ENCODE measurements around the gene MIPEP. TPM values are rescaled to one million over a fixed set of nuclear protein-coding genes. Genes with fewer than 3 reads are reported as not detected.

MIPEP gene
- total RNA-seq, 1 donor from 2014 or later, result 15.7 TPM

- TF ChIP-seq, protein P1, sequence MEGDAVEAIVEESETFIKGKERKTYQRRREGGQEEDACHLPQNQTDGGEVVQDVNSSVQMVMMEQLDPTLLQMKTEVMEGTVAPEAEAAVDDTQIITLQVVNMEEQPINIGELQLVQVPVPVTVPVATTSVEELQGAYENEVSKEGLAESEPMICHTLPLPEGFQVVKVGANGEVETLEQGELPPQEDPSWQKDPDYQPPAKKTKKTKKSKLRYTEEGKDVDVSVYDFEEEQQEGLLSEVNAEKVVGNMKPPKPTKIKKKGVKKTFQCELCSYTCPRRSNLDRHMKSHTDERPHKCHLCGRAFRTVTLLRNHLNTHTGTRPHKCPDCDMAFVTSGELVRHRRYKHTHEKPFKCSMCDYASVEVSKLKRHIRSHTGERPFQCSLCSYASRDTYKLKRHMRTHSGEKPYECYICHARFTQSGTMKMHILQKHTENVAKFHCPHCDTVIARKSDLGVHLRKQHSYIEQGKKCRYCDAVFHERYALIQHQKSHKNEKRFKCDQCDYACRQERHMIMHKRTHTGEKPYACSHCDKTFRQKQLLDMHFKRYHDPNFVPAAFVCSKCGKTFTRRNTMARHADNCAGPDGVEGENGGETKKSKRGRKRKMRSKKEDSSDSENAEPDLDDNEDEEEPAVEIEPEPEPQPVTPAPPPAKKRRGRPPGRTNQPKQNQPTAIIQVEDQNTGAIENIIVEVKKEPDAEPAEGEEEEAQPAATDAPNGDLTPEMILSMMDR (conservative IDR thresholded peaks at IDR 0.05; ENCODE audit: low read depth, low read length), result no peak
- DNase-seq (ENCODE audit: low read depth), result no peak
Measured at GRCh38 chr13:23770973-23771372, 118.2 kb downstream of the MIPEP start.

GRCh38 chr13:23770428-23770827 lies 118.8 kb downstream of the MIPEP start:
- DNase-seq (ENCODE audit: low read depth), result no peak
- TF ChIP-seq, protein P1 (conservative IDR thresholded peaks at IDR 0.05; ENCODE audit: low read depth, low read length), result no peak
- H3K4me3 ChIP-seq (ENCODE audit: low read depth, low read length), result no peak overlapping the region

More at GRCh38 chr13:23770973-23771372, 118.2 kb downstream of the MIPEP start:
- H3K4me3 ChIP-seq (ENCODE audit: low read depth, low read length), result no peak overlapping the region

DNA sequence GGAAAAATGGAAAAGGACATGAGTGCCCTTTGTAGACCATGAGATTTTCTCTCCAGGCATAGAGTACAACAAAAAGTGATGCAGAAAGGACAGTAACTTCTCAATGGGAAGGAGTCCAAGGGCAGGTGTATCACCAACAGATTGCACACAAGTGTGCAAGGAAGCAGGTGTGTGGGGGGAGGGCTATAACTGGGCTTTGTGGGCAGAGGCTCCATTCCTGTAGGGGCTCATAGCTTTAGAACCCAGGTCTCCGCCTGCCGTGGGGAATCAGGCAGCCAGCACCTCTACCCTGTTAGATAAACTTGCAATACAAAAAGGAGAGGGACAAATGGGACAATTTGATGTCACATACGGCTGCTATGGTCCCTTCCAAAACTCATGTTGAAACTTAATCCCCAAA lies 119.8 kb downstream of the MIPEP start:
- no peak overlapping the region for H3K4me3 ChIP-seq (ENCODE audit: low read depth, low read length)
- no peak for DNase-seq (ENCODE audit: low read depth)
- TF ChIP-seq, protein P1 (conservative IDR thresholded peaks at IDR 0.05; ENCODE audit: low read depth, low read length), result no peak

DNA sequence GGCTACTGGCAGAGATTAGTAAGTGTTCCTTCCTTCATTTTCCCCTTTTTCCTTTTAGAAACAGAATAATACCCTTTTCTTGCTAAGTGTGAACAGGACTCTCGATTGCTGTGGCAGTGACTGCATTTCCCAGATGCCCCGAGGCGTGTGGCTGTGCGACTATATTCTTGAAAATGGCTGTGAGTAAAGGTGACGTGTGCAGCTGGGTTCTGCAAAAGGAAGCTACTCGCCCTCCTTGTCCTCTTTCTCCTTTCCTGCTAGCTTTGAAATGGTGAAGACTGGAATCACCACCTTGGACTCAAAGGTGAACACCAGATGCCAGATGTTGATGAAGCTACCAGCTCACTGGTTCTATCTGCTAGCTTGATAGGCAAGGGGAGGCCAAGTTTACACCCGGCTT lies 121.4 kb downstream of the MIPEP start:
- TF ChIP-seq, protein P1 (conservative IDR thresholded peaks at IDR 0.05; ENCODE audit: low read depth, low read length), result no peak
- no peak for DNase-seq (ENCODE audit: low read depth)
- no peak overlapping the region for H3K4me3 ChIP-seq (ENCODE audit: low read depth, low read length)

DNA sequence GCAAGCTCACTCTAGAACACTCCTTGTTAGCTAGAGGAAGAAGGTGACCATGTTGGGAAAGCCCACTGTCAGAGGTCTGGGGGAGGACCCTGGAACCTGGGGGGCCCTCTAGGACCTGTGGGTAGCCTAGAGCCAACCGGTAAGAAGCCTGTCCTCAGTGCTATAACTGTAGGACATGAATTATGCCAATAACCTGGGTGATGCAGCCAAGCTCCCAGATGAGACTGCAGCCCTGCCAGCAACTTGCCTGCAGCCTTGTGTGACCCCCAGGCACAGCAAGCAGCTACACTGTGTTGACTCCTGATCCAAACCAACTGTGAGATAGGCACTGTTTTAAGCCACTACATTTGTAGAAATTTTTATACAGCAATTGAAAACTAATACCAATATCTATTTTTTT lies 122.3 kb downstream of the MIPEP start:
- DNase-seq (ENCODE audit: low read depth), result no peak
- TF ChIP-seq, protein P1 (conservative IDR thresholded peaks at IDR 0.05; ENCODE audit: low read depth, low read length), result no peak
- H3K4me3 ChIP-seq (ENCODE audit: low read depth, low read length), result no peak overlapping the region

- TF ChIP-seq, protein P1 (conservative IDR thresholded peaks at IDR 0.05; ENCODE audit: low read depth, low read length), result no peak
- no peak for DNase-seq (ENCODE audit: low read depth)
Measured at GRCh38 chr13:23766283-23766682, 122.9 kb downstream of the MIPEP start.

DNA sequence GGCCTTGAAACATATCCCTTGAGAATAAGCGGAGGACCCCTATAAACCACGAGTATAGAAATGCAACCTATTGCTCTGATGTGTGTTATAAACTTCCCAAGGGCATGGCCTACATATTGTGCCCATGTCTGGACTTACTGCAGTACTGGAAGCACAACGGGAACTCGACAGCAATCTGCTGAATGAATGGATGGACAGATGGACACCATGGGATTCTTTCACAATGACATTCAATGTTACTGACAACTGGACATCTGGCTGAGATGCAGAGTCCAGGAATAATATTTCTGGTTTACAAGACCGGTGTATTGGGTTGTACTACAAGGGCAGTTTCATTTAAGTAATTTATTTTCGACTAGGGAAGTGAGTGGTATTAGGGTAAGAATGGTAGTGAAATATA lies 123.7 kb downstream of the MIPEP start:
- no peak for DNase-seq (ENCODE audit: low read depth)
- no peak overlapping the region for H3K4me3 ChIP-seq (ENCODE audit: low read depth, low read length)
- TF ChIP-seq, protein P1 (conservative IDR thresholded peaks at IDR 0.05; ENCODE audit: low read depth, low read length), result no peak

More at GRCh38 chr13:23766283-23766682, 122.9 kb downstream of the MIPEP start:
- H3K4me3 ChIP-seq (ENCODE audit: low read depth, low read length), result no peak overlapping the region
